Lower leg skin (tissue), 4 donors: ENCODE data around the gene TPST2. TPM values are rescaled to one million over a fixed set of nuclear protein-coding genes. Genes with fewer than 3 reads are reported as not detected.
A peak's percentile ranks its signal among the peaks of the same experiment; 100 is the strongest.

Experiments used
- DNase-seq, 2 donors: peaks; one replicate each; pipeline ENCODE4 v3.0.0-alpha.2; 2019; ENCODE audit warnings: low spot score in 2 of 2
- H3K4me3 ChIP-seq: fragments of 200-600 bp; sonication (generic); 2 replicates; pipeline ENCODE4 v1.5.1; 2017; ENCODE audit warnings: mild to moderate bottlenecking, low read depth; ENCODE audit not compliant: poor library complexity, severe bottlenecking
- POLR2A ChIP-seq, 2 donors: fragments of 450-650 bp; IDR thresholded peaks; one replicate each; pipeline ENCODE4 v1.6.1; 2016 to 2017; ENCODE audit warnings: antibody characterized with exemption in 2 of 2, mild to moderate bottlenecking in 1 of 2, moderate library complexity in 1 of 2
- WGBS, 2 donors: methylation state at CpG; one replicate each; pipeline ENCODE4 v1.1.5; 2018; 5-methylcytosine and 5-hydroxymethylcytosine counted together
- intact Hi-C: fragments of 100-400 bp; cut with DNase I; formaldehyde crosslinking; loops from one replicate; pipeline ENCODE4 v1.15.0; 2023; ENCODE audit warnings: low total_unique reads
- total RNA-seq, 4 donors: library from RNA; depleted of rRNA; stranded (reverse); fragments of >200 nt; gene quantifications; one replicate each; pipeline ENCODE4 v1.1.0, GENCODE V29; 2016
- TF ChIP-seq, protein P1 (sequence below), 3 donors: fragments of 450-650 bp; IDR thresholded peaks; one replicate each; pipeline ENCODE4 v1.5.1; 2016; ENCODE audit warnings: antibody characterized with exemption in 3 of 3, mild to moderate bottlenecking in 3 of 3, moderate library complexity in 2 of 3

The TPST2 gene
- total RNA-seq, 4 donors from 2014 or later, result 54.9 to 60.6 (median 58.5) TPM

DNA sequence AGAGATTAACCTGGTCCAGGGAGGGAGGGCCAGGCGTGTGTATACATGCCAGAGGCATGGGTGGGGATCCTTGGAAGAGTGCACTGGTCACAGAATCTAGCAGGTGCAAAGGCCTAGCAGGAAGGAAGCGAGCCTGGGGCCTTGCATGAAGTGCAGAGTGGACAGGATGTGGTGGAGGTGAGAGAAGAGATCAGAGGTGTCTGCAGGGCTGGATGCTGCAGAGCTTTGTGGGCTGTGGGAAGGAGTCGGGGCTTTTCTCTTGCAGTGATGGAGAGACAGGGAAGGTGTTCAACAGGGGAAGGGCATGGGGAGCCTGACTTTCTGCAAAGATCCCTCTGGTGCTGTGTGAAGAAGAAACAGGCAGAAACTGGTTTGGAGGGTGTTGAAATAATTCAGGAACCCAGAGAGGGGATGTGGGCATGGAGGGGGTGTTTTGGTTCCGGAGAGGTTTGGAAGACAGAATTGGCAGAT is 2.5 kb upstream of the TPST2 start:
- H3K4me3 ChIP-seq, result no peak overlapping the region
- WGBS, 2 donors, result 60 to 66% methylated on average over 4 of the region's 4 CpGs
- no peak for DNase-seq
- intact Hi-C loops, result no loop called here
- TF ChIP-seq POLR2A (IDR thresholded peaks at IDR 0.05), result no peak
- TF ChIP-seq, protein P1, sequence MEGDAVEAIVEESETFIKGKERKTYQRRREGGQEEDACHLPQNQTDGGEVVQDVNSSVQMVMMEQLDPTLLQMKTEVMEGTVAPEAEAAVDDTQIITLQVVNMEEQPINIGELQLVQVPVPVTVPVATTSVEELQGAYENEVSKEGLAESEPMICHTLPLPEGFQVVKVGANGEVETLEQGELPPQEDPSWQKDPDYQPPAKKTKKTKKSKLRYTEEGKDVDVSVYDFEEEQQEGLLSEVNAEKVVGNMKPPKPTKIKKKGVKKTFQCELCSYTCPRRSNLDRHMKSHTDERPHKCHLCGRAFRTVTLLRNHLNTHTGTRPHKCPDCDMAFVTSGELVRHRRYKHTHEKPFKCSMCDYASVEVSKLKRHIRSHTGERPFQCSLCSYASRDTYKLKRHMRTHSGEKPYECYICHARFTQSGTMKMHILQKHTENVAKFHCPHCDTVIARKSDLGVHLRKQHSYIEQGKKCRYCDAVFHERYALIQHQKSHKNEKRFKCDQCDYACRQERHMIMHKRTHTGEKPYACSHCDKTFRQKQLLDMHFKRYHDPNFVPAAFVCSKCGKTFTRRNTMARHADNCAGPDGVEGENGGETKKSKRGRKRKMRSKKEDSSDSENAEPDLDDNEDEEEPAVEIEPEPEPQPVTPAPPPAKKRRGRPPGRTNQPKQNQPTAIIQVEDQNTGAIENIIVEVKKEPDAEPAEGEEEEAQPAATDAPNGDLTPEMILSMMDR (IDR thresholded peaks at IDR 0.05), result no peak

DNA sequence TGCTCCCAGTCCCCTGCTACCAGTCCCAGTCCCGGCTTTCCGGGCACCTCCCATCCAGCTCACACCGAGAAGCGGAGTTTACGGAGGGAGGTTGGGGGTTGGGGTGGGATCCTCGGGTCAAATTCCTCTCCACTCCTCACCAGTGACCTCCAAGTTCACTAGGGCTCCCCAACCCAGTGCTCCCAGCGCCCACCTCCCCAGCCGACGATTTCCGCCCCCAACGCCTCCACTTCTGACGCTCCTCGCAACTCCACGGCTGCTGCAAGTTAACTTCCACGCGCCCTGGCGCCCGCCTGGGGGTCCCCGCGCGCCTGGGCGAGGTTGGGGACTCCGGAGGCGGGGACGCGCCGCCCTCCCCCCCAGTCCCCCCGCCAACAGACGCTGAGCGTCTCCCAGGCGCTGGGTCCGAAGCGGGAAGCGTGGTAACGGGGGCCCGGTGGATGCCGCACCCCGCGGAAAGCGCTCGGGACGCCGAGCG is 526 bp downstream of the TPST2 start:
- peak overlapping the region; percentile 89 for H3K4me3 ChIP-seq
- intact Hi-C loops, result no loop called here
- TF ChIP-seq, protein P1 (IDR thresholded peaks at IDR 0.05), result no peak
- no peak for TF ChIP-seq POLR2A (IDR thresholded peaks at IDR 0.05)

DNA sequence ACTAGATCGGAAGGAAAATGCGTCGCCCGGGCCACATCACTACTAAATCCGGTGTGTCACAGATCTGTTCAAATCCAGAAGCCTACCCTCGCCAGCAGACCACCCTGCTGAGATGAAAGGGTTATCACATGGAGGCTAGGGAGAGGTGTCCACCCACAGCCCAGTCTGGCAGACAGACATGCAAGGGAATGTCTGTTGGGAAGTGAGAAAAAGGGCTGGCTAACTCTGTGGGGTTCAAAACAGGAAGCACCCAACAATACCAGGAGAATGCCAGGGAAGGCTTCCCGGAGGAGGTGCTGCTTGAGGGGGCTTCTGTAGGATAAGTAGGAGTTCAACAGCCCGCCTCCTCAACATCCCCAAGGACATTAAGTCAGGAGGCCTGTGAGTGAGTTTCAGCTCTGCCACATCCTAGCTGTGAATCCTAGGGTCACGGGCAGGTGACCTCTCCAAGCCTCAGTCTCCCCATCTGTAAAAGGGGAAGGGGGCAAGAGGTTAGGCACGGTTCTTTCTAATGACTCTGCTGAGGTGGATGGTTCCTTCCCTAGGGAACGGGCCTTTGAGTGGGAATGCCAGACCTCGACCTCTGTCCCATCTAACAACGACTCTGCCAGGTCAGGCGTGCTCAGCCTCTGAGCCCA is 1.1 kb downstream of the TPST2 start:
- H3K4me3 ChIP-seq, result peak overlapping the region; percentile 89
- intact Hi-C loops, result no loop called here
- TF ChIP-seq, protein P1 (IDR thresholded peaks at IDR 0.05), result no peak
- TF ChIP-seq POLR2A (IDR thresholded peaks at IDR 0.05), result no peak
- DNase-seq, result no peak
- WGBS, 2 donors, result 61 to 62% methylated on average over 14 of the region's 14 CpGs

More for the DNA sequence above, 526 bp downstream of the TPST2 start:
- DNase-seq, result peak in 1 of 2 donors; percentile 22
- 0 to 1% methylated on average over 11 to 36 of the region's 44 CpGs for WGBS, 2 donors

DNA sequence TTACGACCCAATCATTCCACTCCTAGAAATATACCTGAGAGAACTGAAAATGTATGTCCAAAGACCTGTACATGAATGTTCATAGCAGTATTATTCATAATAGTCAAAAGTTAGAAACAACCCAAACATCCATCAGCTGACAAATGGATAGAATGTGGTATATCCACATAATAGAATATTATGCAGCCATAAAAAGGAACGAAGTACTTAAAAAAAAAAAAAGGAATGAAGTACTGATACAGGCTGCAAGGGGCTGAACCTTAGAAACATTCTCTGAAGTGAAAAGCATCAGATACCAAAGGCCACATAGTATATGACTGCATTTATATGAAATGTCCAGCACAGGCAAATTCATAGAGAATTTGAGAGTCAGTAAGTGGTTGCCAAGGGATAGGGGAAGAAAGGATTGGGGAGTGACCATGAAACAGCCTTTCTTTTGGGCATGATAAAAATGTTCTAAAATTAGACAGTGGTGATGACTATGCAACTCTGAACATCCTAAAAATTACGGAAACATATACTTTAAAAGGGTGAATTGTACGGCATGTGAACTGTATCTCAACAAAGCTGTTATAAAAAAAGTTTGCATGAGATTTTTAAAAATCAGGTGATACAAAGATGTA is 1.8 kb downstream of the TPST2 start:
- TF ChIP-seq, protein P1 (IDR thresholded peaks at IDR 0.05), result no peak
- no peak for TF ChIP-seq POLR2A (IDR thresholded peaks at IDR 0.05)
- DNase-seq, result no peak
- H3K4me3 ChIP-seq, result no peak overlapping the region
- intact Hi-C loops, result no loop called here
- WGBS, 2 donors, result 88% methylated on average over 4 of the region's 4 CpGs

DNA sequence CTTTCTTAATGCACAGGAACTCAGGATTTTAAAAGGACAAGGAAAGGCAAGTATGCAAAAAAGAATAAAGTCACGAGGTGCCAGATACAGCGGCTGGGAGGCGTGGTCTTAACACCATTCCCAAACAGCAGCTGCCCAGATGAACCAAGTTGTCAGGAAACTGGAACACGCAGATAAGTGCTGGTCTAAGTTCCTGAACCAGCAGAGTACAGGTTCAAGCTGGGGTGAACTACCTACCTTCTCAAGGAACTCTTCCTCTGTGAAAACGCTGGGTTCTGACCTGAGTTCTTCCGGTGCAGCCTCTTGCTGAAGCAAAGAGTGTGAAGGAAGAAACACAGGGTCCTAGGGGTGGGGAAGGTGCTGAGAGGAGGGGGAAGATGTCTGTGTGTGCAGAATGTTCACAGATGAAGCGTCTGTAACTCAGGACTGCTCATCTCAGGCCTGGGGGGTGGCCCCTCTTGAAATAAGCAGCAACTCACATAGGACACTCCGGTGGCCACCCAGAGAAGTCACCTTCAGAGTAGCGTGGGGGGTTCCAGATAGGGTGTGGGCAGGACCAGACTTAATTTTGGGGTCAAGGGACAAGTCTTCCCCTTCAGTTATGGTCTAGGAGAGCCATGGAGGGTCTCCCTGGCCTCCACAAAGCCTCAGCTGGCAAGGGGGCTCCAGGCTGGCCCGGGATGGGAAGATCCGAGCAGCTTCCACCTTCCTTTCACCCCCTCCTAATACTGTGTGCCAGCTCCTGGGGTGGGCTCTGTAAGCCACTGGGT is 3.2 kb downstream of the TPST2 start:
- intact Hi-C loops, result no loop called here
- DNase-seq, result no peak
- 51 to 53% methylated on average over 11 of the region's 11 CpGs for WGBS, 2 donors
- no peak overlapping the region for H3K4me3 ChIP-seq
- TF ChIP-seq, protein P1 (IDR thresholded peaks at IDR 0.05), result no peak
- TF ChIP-seq POLR2A (IDR thresholded peaks at IDR 0.05), result no peak
